Omental fat pad (tissue), 4 donors: ENCODE data around the gene ASTN2. TPM values are rescaled to one million over a fixed set of nuclear protein-coding genes. Genes with fewer than 3 reads are reported as not detected.

ENCODE experiments used
- ATAC-seq: fragments of 150-250 bp; one replicate; pipeline ENCODE4 v1.9.1; 2016; ENCODE audit warnings: mild to moderate bottlenecking, moderate library complexity; ENCODE audit not compliant: low FRiP score
- DNase-seq: peaks from one replicate; pipeline ENCODE4 v3.0.0-alpha.2; 2019; ENCODE audit warnings: low spot score
- CTCF ChIP-seq, 3 donors: fragments of 450-650 bp; IDR thresholded peaks; one replicate each; pipeline ENCODE4 v1.5.1; 2016 to 2017; ENCODE audit warnings: antibody characterized with exemption in 3 of 3, mild to moderate bottlenecking in 3 of 3, moderate library complexity in 2 of 3
- total RNA-seq, 4 donors: library from RNA; depleted of rRNA; stranded (reverse); fragments of >200 nt; gene quantifications; one replicate each; pipeline ENCODE4 v1.1.0, GENCODE V29; 2016

The ASTN2 gene
- total RNA-seq, 4 donors from 2014 or later, result 1.1 to 8.4 (median 3.6) TPM

GRCh38 chr9:116499434-116499833 lies 915.4 kb downstream of the ASTN2 start:
- ATAC-seq (no peak), DNase-seq (no peak)
- no peak for TF ChIP-seq CTCF (IDR thresholded peaks at IDR 0.05)

GRCh38 chr9:116497095-116497890 lies 917.6 kb downstream of the ASTN2 start:
- no peak for ATAC-seq
- no peak for TF ChIP-seq CTCF (IDR thresholded peaks at IDR 0.05)

GRCh38 chr9:116496167-116496566 lies 918.7 kb downstream of the ASTN2 start:
- no peak for DNase-seq
- TF ChIP-seq CTCF (IDR thresholded peaks at IDR 0.05), result no peak
- ATAC-seq, result no peak

More at GRCh38 chr9:116497095-116497890, 917.6 kb downstream of the ASTN2 start:
- DNase-seq, result no peak

- no peak for TF ChIP-seq CTCF (IDR thresholded peaks at IDR 0.05)
- DNase-seq, result no peak
- no peak for ATAC-seq
These were observed 919.1 kb downstream of the ASTN2 start for GRCh38 chr9:116495725-116496124.

- DNase-seq (no peak), ATAC-seq (no peak)
- TF ChIP-seq CTCF (IDR thresholded peaks at IDR 0.05), result no peak
These were observed 919.8 kb downstream of the ASTN2 start for GRCh38 chr9:116494815-116495634.

GRCh38 chr9:116493183-116493860 lies 921.5 kb downstream of the ASTN2 start:
- DNase-seq (no peak), ATAC-seq (no peak)
- no peak for TF ChIP-seq CTCF (IDR thresholded peaks at IDR 0.05)
